Esophagus muscularis mucosa (tissue), 4 donors: ENCODE data around the gene WDFY2.

Experiments
- CTCF ChIP-seq, 3 experiments: fragments of 200-600 bp in 2 of 3; fragments of 450-650 bp in 1 of 3; sonication (generic) in 2 of 3; IDR thresholded peaks; one replicate each; pipeline ENCODE4 v1.5.1; 2017 to 2019; ENCODE audit warnings: antibody characterized with exemption in 3 of 3, mild to moderate bottlenecking in 2 of 3, moderate library complexity in 1 of 3
- EP300 ChIP-seq: sonication (generic); formaldehyde crosslinking; IDR thresholded peaks from one replicate; pipeline ENCODE4 v1.6.1; 2017; ENCODE audit warnings: antibody characterized with exemption
- POLR2A ChIP-seq: fragments of 450-650 bp; IDR thresholded peaks from one replicate; pipeline ENCODE4 v1.6.1; 2017; ENCODE audit warnings: antibody characterized with exemption, moderate library complexity, mild to moderate bottlenecking, low read depth
- POLR2AphosphoS5 ChIP-seq, 2 donors: sonication (generic); formaldehyde crosslinking; IDR thresholded peaks; one replicate each; pipeline ENCODE4 v1.6.1; 2017; ENCODE audit warnings: antibody characterized with exemption in 2 of 2

- no peak for TF ChIP-seq CTCF (IDR thresholded peaks at IDR 0.05)
- no peak for TF ChIP-seq EP300
- no peak for TF ChIP-seq POLR2AphosphoS5 (IDR thresholded peaks at IDR 0.05)
- no peak for TF ChIP-seq POLR2A
Measured at GRCh38 chr13:51557875-51558612, 26.2 kb upstream of the WDFY2 start.
